Epithelial cell of proximal tubule (primary cell): ENCODE data around the gene TPTE. TPM values are rescaled to one million over a fixed set of nuclear protein-coding genes. Genes with fewer than 3 reads are reported as not detected.
"Not testable (repeated sequence)": the region's sequence is repeated elsewhere in the genome, so short reads cannot be mapped to it uniquely, and the experiment has no call there.

Experiments used
- DNase-seq: peaks from one replicate; pipeline ENCODE4 v3.0.0-alpha.2; 2011; ENCODE audit warnings: low read depth
- H3K4me3 ChIP-seq: 2 replicates; pipeline ENCODE4 v1.5.1; 2011; ENCODE audit warnings: low read depth, mild to moderate bottlenecking, low read length
- CTCF ChIP-seq: conservative IDR thresholded peaks from 2 replicates; pipeline ENCODE4 v1.5.1; 2012; ENCODE audit warnings: low read depth, mild to moderate bottlenecking, low read length
- total RNA-seq: library from RNA; depleted of rRNA; stranded (reverse); fragments of >200 nt; gene quantifications from 2 replicates; pipeline ENCODE4 v1.2.3, GENCODE V29; 2015

TPTE gene
- total RNA-seq: not detected in 2 replicates

- no peak for DNase-seq
- no peak within 1 kb of the TSS for H3K4me3 ChIP-seq
- TF ChIP-seq CTCF: no peak
Observed at GRCh38 chr21:10521091-10521598, at the start of gene TPTE. TSS of gene TPTE (plus strand) at chr21:10521583. CDS start at chr21:10538724, 17,141 bp downstream.

GRCh38 chr21:10471999-10472398, 49.4 kb upstream of the TPTE start:
- DNase-seq, H3K4me3 ChIP-seq: not testable (repeated sequence)

- H3K4me3 ChIP-seq, DNase-seq: not testable (repeated sequence)
Observed at GRCh38 chr21:10477794-10478193, 43.6 kb upstream of the TPTE start.

GRCh38 chr21:10479875-10480274, 41.5 kb upstream of the TPTE start:
- not testable (repeated sequence) for H3K4me3 ChIP-seq, DNase-seq

GRCh38 chr21:10484864-10485263, 36.5 kb upstream of the TPTE start:
- not testable (repeated sequence) for H3K4me3 ChIP-seq, DNase-seq

GRCh38 chr21:10490453-10490852, 30.9 kb upstream of the TPTE start:
- not testable (repeated sequence) for DNase-seq, H3K4me3 ChIP-seq

- TF ChIP-seq CTCF: no peak
- no peak for DNase-seq
- no peak overlapping the region for H3K4me3 ChIP-seq
Observed at GRCh38 chr21:10511116-10511515, 10.3 kb upstream of the TPTE start.

GRCh38 chr21:10516889-10517288, 4.5 kb upstream of the TPTE start:
- DNase-seq, H3K4me3 ChIP-seq: not testable (repeated sequence)

- H3K4me3 ChIP-seq, DNase-seq: not testable (repeated sequence)
Observed at GRCh38 chr21:10517904-10518303, 3.5 kb upstream of the TPTE start.

- DNase-seq: not testable (repeated sequence)
Observed at GRCh38 chr21:10521835-10522500, 585 bp downstream of the TPTE start.

GRCh38 chr21:10539956-10540355, 18.6 kb downstream of the TPTE start:
- no peak overlapping the region for H3K4me3 ChIP-seq
- no peak for TF ChIP-seq CTCF
- DNase-seq: no peak

More at GRCh38 chr21:10521835-10522500, 585 bp downstream of the TPTE start:
- H3K4me3 ChIP-seq: not testable (repeated sequence)

- H3K4me3 ChIP-seq, DNase-seq: not testable (repeated sequence)
Observed at GRCh38 chr21:10544376-10544775, 23.0 kb downstream of the TPTE start.

GRCh38 chr21:10547868-10548267, 26.5 kb downstream of the TPTE start:
- H3K4me3 ChIP-seq, DNase-seq: not testable (repeated sequence)

- not testable (repeated sequence) for DNase-seq, H3K4me3 ChIP-seq
Observed at GRCh38 chr21:10548331-10548954, 27.1 kb downstream of the TPTE start.

GRCh38 chr21:10570803-10571202, 49.4 kb downstream of the TPTE start:
- H3K4me3 ChIP-seq, DNase-seq: not testable (repeated sequence)
